ENCODE results near the gene TUB.

The TUB gene

DNA sequence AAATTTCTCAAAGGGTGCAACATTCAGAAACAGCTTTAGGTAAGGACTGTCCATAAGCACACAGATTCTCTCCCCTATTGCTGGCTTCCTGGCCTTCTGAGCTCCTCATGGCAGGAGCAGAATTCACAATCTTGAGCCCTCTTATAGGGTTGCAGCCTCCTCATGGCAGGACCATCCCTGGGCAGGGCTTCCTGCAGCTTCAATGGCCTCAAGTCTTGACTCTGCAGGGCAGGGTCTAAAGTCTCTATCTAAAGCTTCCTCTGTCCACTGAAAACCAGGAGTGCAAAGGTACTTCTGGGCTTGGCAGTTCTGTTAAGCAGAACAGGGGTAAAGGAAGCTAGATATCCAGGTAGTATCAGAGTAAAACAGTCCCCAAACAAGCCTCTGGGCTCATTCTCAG, 28.7 kb downstream of the TUB start:
- DNase-seq = no peak

DNA sequence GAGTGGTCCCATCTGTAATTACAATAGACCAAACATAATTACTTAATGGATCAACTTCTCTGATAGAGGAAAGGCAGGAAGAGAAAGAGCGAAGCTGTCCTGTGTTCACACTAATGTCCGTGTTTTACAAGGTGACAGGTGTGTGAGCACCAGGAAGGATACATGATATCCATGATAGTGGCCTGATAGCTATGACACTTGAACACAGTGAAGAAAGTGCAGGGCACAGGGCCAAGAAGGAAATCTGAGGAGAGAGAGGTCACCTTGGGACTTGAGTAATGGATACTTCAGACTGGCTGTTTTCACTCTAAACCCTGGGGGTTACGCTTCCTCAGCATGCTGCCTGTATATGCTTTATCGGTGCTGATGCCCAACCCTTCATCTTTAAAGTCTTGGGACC, 29.4 kb downstream of the TUB start:
- DNase-seq = no peak

DNA sequence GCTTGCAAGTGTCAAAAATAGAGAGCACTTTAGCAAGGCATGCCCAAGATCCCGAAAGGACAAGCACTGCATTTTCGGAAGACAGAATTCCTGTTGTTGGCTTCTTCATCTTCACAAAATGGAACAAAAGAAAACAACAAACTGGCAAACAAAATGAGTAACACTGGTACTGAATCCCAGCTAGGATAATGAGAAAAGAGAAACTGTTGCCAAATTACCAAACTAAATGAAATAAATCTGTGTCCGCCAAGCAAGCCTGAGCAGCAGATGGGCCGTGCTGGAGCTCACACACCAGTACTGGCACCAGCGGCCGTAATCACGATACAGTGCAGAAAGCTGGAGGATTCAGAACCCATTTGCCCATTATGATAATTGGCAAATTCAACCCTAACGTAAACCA, 30.6 kb downstream of the TUB start:
- DNase-seq = no peak

DNA sequence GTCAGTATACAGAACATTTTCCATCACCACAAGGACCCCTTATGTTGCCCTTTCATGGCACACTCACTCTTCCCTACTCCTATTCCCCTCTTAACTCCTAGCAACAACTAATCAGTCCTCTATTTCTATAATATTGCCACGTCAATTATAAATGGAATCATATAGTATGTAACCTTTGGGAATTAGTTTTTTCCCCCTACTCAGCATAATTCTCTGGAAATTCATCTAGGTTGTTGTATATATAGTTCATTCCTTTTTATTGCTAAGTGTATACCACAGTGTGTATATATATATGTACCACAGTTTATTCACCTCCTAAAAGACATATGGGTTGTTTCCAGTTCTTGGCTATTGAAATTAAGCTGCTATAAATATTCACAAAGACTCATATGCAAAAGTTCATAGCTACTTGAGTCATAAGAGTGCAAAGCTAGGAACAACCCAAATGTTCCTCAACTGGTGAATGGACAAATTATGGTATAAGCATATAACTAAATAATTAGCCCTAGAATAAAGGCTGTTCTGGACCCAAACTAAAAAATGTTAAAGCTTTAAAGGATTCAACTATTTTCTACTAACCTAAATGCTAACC, 41.3 kb downstream of the TUB start:
- no peak for DNase-seq

DNA sequence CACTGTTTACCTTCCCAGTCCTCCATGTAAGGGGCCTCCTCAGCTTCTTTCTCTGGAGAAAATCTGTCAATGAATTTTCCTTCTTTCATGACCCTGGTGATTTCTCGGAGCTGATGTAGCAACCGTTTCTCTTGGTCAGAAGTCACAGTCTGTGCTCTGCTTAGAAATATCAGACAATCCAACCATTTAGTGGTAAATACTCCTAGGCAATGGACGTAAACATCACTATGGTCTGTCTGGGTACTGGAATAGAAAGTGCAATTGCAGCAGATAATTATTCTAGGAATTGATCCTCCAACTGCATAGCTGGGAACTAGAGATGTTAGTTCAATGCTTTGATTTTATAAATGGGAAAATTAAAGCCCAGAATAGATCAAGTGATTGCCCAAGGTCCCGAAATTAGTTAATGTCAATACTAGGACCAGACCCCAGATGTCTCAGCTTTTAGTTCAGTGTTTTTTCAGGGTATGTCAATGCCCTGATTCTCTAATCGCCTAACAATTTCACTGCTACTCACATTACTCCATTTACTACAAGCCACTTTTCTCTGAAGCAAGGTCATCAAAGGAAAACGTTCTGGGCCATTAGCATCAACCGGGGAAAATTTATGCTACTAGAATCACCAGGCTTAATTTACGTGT, 45.8 kb downstream of the TUB start:
- DNase-seq = no peak

DNA sequence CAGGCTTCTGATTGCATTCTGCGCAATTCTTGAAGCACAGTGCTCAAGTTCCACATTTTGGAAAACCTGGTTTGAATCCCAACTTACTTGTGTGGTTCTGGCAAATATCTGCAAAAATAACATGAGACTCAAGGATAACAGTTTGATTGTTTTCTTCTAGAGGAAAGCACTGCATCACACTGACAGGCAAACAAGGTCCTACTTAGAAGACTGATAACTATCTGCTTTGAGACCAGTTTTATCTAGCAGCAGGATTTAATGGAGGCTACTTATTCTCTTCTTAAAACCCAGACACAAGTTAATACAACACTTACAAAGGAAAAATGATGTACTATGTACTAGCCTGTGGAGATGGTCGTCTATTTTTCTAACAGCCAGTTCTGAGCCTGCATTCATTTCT, 46.4 kb downstream of the TUB start:
- DNase-seq = no peak

DNA sequence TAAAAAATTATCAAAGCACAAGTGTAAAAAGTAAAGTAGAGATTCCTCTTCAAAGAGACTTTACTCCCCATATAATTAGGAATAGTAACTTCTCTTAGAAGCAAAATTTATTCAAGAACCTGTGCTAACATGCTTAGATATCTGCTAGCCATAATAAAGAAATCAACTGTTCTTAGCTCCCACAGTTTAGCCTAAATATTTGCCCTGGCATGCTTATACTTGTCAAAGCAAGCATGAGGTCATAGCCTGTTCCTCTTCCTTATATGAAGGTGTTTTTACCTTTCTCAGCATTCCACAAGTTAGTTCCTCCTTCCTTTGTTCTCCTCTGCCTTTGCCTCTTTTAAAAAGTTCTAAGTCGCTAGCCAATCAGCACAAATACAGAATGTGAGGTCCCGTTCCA, 57.5 kb downstream of the TUB start:
- no peak for DNase-seq

DNA sequence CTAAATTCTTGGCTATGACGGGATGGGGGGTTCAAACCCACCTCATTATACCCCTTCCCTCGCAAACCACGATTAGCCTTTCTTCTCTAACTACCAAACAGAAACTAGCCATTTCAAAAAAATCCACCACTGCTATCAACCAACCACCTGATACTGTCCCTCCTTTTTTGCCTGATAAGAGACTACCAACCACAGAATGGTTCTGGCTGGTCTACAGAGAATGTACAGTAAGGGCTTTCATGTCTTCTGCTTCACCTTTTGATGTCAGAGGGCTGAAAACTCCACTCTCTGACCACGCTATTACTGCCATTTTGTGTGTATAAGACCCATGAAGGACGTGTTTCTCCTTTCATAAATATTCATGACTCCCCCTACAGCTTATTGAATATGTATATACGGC, 68.7 kb downstream of the TUB start:
- DNase-seq = no peak

Measured in islet precursor cell (in vitro differentiated cells).